C4-2B (cell line): ENCODE results near the gene ATP1A2.

Experiments used
- ZFX ChIP-seq: fragments of 450-650 bp; IDR thresholded peaks from 2 replicates; pipeline ENCODE4 v1.6.1; 2017
- TF ChIP-seq, protein P1 (sequence below): fragments of 450-650 bp; conservative IDR thresholded peaks from 2 replicates; pipeline ENCODE4 v1.5.1; 2017; ENCODE audit warnings: mild to moderate bottlenecking

DNA sequence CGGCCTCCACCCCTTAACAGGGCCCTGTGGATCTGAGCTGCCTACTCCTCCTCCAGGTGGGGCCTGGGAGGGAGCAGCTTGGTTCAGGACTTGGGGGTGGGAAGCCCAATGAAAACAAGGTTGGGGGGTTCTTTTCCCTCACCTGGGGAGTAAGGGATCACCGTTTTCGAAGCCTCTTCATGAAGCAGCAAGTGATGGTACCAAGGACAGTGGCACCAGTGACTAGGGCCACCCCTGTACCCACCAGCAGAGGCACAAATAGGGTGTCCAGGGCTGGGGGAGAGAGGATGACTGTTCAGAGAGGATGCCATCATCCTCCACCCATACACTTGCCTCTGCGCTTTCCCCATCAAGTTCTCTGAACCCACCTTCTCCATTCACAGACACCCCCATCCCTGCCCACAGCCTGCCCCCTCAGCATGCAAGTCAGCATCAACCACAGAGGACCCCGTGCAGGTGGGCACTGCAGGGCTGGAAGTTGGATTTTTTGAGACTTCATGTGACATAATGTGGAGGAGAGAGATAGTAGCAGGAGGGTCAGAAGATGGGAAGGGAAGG is 23.8 kb upstream of the ATP1A2 start:
- TF ChIP-seq, protein P1, sequence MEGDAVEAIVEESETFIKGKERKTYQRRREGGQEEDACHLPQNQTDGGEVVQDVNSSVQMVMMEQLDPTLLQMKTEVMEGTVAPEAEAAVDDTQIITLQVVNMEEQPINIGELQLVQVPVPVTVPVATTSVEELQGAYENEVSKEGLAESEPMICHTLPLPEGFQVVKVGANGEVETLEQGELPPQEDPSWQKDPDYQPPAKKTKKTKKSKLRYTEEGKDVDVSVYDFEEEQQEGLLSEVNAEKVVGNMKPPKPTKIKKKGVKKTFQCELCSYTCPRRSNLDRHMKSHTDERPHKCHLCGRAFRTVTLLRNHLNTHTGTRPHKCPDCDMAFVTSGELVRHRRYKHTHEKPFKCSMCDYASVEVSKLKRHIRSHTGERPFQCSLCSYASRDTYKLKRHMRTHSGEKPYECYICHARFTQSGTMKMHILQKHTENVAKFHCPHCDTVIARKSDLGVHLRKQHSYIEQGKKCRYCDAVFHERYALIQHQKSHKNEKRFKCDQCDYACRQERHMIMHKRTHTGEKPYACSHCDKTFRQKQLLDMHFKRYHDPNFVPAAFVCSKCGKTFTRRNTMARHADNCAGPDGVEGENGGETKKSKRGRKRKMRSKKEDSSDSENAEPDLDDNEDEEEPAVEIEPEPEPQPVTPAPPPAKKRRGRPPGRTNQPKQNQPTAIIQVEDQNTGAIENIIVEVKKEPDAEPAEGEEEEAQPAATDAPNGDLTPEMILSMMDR: no peak
- no peak for TF ChIP-seq ZFX
